Measurements from ENCODE around the gene PDE6A. TPM values are rescaled to one million over a fixed set of nuclear protein-coding genes. Genes with fewer than 3 reads are reported as not detected.

Gene PDE6A
- total and polyA plus RNA-seq, 2 of the 13 experiments (the other 11 are each of a cell fraction or from before 2014, with no cell fraction given) = 0.01 TPM; not detected in 1

- Histone ChIP-seq H3K27me3 (ENCODE audit: control insufficient read depth in 1 of 2, insufficient read depth in 2 of 2, low read length in 2 of 2) (no peaks in the 10 kb centered on the region), H3K9ac (ENCODE audit: insufficient read depth, low read depth, low read length) (no peak overlapping the region), H3K27ac (ENCODE audit: extremely low read length, insufficient read depth, low read length) (no peak overlapping the region), H2AFZ (ENCODE audit: low read length) (no peak overlapping the region), H3K4me3 (replicated peaks in 1 of 3; ENCODE audit: insufficient read depth in 1 of 3, low read depth in 2 of 3, low read length in 3 of 3) (no peak overlapping the region), H3K36me3 (replicated peaks in 1 of 2; ENCODE audit: control insufficient read depth in 1 of 2, insufficient read depth in 2 of 2, low read length in 2 of 2) (no peaks in the 10 kb centered on the region), H3K9me3 (ENCODE audit: low read length) (no peaks in the 10 kb centered on the region), H3K79me2 (ENCODE audit: insufficient read depth, low read length) (no peaks in the 10 kb centered on the region), H3K4me1 (ENCODE audit: insufficient read depth, low read length) (0 out of 2 replicates have a peak, but pooled peaks cover under 1% of the 10 kb centered on the region), H4K20me1 (ENCODE audit: insufficient read depth, low read length) (no peaks in the 10 kb centered on the region), H3K4me2 (ENCODE audit: low read depth, low read length) (no peak overlapping the region)
- ATAC-seq (no peak), FAIRE-seq (no peak), DNase-seq (ENCODE audit: low spot score) (no peak)
- ChIA-PET CTCF (ENCODE audit: low intra/inter-chr PET ratio, low total read pairs) (no interaction called here), POLR2A (no interaction called here)
- TF ChIP-seq SMARCE1 (IDR thresholded peaks at IDR 0.05; ENCODE audit: borderline replicate concordance) (no peak), ZNF235 (CRISPR knock-in tag; IDR thresholded peaks at IDR 0.05; ENCODE audit: borderline replicate concordance) (no peak), ZNF280B (CRISPR knock-in tag; IDR thresholded peaks at IDR 0.05; ENCODE audit: borderline replicate concordance) (no peak), ZNF143 (CRISPR knock-in tag; IDR thresholded peaks at IDR 0.05) (no peak), RCOR2 (CRISPR knock-in tag; IDR thresholded peaks at IDR 0.05) (no peak), PRDM10 (CRISPR knock-in tag; IDR thresholded peaks at IDR 0.05; ENCODE audit: low read depth) (no peak), ZNF276 (CRISPR knock-in tag; IDR thresholded peaks at IDR 0.05; ENCODE audit: low read depth) (no peak), TMF1 (CRISPR knock-in tag; IDR thresholded peaks at IDR 0.05; ENCODE audit: low read depth) (no peak), KDM3A (CRISPR knock-in tag; IDR thresholded peaks at IDR 0.05; ENCODE audit: low read depth) (no peak), XBP1 (CRISPR knock-in tag; IDR thresholded peaks at IDR 0.05) (no peak), RAD51 (IDR thresholded peaks at IDR 0.05; ENCODE audit: borderline replicate concordance) (no peak), ZXDC (CRISPR knock-in tag; IDR thresholded peaks at IDR 0.05) (no peak)
- in situ Hi-C loops (cut with HindIII; ENCODE audit: extremely low pct_ligation_motif_present, low pct_unique_long_range_greater_than_20kb) (no loop called here), intact Hi-C loops (cut with micrococcal nuclease; ENCODE audit: unreplicated experiment) (no loop called here)
- BruUV-seq (replicated peaks) = no TSS peak
- 84% methylated on average over 14 of the region's 14 CpGs for WGBS (ENCODE audit: low lambda C conversion rate)
These were observed 102.5 kb downstream of the PDE6A start for GRCh38 chr5:149841851-149842793.
